ENCODE measurements around the gene INPP5F.

DNA sequence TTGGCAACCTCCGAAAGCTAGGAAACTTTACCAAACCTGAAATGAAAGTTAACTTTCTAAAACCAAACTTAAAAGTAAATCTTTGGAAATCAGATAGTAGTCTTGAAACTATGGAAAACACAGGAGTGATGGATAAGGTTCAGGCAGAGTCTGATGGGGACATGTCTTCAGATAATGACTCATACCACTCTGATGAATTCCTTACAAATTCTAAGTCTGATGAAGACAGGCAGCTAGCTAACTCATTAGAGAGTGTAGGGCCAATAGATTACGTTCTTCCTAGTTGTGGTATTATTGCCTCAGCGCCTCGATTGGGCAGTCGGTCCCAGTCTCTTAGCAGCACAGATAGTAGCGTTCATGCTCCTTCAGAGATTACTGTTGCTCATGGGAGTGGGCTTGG, 100.9 kb downstream of the INPP5F start:
- TF ChIP-seq, protein P1, sequence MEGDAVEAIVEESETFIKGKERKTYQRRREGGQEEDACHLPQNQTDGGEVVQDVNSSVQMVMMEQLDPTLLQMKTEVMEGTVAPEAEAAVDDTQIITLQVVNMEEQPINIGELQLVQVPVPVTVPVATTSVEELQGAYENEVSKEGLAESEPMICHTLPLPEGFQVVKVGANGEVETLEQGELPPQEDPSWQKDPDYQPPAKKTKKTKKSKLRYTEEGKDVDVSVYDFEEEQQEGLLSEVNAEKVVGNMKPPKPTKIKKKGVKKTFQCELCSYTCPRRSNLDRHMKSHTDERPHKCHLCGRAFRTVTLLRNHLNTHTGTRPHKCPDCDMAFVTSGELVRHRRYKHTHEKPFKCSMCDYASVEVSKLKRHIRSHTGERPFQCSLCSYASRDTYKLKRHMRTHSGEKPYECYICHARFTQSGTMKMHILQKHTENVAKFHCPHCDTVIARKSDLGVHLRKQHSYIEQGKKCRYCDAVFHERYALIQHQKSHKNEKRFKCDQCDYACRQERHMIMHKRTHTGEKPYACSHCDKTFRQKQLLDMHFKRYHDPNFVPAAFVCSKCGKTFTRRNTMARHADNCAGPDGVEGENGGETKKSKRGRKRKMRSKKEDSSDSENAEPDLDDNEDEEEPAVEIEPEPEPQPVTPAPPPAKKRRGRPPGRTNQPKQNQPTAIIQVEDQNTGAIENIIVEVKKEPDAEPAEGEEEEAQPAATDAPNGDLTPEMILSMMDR (IDR thresholded peaks at IDR 0.05; ENCODE audit: low read length) = no peak
- no peak for TF ChIP-seq EZH2 (IDR thresholded peaks at IDR 0.05; ENCODE audit: borderline replicate concordance, low read length)
